T1000 (cell line): ENCODE data around the gene MIB1.
"Not testable (repeated sequence)": the region's sequence is repeated elsewhere in the genome, so short reads cannot be mapped to it uniquely, and the experiment has no call there.

ENCODE experiments used
- DNase-seq: peaks from one replicate; lab custom pipeline; 2025; ENCODE audit warnings: mixed read lengths; lab: John Stamatoyannopoulos, UW

Gene MIB1

DNA sequence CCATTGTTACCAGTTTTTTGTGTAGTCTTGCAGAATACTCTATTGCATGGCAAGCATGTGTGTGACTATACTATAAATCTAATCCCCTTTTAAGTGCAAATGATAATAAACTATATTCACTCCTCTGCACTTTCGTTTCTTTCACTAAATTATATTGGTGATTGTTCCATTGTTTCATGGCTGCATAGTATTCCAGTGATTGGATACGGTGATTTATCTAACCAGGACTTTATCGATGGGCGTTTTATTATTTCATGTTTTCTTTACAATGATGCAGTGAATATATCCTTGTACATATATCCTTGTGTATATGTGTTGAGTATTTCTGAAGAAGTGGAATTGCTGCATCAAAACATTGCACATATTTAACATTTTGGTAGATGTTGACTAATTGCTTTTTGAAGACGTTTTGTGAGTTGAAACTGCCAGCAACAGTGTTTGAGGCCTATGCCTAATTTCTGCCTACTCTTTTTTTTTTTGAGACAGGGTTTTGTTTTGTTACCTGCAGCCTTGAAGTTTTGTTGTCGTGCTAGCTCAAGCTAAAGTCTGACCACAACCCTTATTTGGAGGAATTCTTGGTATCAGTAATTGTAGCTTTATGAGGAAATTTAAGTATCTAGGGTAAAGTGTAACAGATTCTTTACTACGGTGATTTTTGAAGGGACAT lies 2.7 kb downstream of the MIB1 start:
- DNase-seq = no peak

DNA sequence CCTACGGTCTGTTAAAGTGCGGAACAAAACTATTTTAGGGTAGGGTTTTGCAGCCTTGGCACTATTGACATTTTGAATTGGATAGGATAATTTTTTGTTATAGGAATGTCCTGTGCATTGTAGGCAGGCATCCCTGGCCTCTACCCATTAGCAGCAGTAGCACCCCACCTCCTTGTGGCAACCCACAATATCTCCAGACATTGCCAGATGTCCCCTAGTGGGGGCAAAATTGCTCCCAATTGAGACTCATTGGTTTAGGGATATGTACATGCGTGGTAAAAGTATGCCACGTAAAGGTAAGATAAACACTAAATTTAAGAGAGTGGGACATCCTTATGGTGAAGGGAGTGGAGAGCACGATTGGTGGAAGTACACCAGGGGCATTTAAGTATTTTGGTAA lies 4.6 kb downstream of the MIB1 start:
- no peak for DNase-seq

DNA sequence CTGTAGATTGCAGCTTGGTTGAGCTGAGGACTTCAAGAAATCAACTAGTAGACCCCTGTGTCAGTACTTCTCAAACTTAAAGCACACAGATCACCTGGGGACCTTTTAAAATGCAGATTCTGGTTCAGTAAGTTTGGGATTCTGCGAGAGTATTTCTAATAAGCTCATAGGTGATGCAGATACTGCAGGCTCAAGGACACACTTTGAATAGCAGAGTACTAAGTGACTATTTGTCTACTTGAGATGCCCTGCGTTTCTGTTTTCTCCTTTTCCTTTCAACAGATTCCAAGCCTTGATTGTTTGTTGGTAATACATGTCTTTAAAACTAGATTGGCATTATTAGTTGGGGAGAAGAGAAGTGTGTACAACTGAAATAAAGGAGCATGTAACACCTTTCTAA lies 6.7 kb downstream of the MIB1 start:
- no peak for DNase-seq

DNA sequence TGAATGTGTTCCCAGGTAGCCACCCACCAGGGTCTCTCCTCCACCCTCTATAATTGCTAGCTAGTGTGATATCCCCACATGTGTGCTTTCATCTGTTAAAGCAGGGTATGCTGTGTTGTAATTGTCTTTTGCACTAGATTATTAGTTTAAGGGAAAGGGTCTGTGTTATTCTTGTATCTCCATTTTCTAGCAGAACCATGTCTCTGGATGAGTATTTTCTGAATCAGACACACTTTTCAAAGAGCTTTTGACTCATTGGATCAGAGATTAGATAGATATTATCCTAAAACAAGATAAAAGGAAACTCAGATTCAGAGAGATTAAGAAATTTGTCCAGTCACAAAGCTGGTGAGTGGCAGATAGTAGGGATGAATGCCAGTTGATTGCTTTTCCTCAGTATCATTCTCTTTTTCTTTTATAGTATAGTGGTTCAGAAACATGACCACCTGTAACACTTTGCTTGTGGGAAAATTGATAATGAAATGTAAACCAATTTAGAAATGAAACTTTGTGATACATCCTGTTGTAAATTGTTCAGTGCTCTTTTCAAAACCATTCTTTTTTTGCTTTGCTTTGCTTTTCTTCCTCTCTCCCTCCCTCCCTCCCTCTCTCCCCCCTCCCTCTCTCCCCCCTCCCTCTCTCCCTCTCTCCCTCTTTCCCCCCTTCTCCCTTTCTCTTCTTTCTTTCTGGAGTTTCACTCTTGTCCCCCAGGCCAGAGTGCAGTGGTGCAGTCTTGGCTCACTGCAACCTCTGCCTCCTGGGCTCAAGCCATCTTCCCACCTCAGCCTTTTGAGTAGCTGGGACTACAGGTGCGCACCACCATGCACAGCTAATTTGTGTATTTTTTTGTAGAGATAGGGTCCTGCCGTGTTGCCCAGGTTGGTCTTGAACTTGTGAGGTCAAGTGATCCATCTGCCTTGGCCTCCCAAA lies 7.4 kb downstream of the MIB1 start:
- DNase-seq = no peak

DNA sequence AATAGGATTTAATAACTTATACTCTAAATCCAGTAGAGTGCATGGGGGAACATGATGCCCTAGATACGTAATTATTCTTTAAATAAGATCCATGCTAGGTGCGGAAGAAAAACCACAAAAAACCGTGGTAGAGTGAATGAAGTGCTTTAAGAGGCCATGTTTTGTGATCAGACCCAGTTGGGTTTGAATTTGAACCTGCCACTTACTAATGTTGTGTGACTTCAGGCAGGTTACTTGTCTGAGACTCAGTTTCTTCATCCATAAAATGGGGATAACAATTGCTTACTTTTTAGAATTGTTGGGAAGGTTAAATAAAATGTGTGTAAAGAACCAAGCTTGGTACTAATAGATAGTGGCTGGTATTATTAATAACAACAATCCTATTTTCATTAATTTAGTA lies 17.2 kb downstream of the MIB1 start:
- DNase-seq = no peak

DNA sequence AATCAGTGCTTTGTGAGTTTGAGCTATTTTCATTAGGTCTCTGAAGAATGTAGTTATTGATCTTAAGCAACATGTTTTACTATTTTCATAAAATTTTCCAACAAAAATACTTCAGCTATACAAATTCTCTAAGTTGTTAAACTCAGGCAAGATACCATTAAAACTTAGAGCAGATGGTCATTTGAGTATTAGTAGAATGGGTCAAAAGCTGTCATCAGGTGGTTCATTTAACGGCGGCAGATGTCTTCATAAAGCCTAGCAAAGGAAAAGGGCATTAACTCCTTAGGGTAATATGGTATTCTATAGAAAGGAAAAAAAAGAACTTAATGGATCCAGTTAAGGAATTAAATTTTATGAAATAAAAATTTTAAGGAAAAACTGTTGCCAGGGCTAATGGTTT lies 19.2 kb downstream of the MIB1 start:
- no peak for DNase-seq

DNA sequence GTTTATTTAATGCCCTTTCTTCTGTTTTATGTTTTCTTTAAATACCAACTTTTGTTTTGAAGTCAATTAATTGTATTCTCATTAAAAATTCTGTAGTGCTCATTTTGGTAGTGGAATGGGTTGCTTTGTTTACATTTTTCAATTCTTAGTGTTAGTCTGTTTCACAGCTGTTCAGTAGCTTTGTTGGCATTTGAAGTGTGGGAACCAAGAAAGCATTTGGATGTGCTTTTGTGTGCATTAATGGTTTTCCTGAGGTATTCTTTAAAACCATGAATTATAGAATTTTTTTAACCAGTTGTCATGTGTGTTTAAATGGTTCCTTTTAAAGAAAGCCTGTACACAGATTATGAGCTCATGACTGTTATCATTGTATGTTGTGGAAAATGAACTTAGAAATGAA lies 19.7 kb downstream of the MIB1 start:
- DNase-seq = no peak

DNA sequence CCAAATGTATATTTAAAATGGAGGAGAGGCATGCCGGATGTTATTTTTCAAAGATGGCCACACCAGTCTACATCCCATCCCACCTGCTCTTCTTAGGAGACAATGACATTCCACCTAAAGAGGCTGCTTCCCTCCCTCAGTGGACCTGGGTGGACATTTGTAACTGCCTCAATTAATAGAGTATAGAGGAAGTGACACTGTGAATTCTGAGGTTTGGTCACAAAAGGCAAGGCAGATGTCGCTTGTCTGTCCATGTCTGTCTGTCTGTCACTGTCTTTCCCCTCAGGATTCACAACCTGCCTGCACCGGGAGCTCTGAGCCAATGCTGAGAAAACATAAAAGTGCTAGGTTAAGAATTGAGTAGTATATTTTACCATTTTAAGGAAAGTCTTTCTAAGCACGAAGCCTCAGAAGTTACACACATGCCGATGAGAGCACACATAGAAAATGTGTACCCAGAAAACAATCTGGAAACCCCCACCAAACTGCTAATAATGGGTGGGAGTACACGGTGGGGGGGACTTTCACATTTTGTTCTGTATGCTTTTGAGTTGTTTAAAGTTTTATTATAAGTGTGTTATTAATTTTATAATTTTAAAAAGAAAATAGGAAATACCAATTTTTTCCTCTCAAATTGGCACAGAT lies 21.0 kb downstream of the MIB1 start:
- no peak for DNase-seq

DNA sequence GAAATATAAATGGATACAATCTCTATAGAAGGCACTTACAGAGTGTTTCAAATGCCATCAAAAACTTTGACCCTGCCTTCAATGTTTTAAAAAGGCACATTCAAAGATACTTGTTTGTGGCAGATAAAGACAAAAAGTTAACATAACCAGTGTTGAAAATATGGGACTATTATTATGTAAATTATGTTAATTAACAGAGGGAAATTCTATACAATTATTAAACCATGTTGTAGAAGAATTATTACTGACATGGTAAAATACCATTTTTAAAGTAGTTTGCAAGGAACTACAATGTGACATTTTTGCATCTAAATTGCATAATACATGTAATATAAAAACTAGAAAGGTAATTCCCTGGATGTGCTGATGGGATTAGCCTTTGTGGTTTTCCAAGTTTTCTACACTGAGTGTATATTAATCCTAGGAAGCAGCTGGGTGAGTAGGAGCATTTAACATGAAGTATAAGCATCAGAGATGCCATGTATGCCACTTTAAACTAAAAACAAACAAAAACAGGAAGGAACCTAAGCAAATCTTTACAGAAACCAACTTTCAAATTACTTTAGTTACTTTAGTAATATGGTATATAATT lies 21.7 kb downstream of the MIB1 start:
- no peak for DNase-seq

DNA sequence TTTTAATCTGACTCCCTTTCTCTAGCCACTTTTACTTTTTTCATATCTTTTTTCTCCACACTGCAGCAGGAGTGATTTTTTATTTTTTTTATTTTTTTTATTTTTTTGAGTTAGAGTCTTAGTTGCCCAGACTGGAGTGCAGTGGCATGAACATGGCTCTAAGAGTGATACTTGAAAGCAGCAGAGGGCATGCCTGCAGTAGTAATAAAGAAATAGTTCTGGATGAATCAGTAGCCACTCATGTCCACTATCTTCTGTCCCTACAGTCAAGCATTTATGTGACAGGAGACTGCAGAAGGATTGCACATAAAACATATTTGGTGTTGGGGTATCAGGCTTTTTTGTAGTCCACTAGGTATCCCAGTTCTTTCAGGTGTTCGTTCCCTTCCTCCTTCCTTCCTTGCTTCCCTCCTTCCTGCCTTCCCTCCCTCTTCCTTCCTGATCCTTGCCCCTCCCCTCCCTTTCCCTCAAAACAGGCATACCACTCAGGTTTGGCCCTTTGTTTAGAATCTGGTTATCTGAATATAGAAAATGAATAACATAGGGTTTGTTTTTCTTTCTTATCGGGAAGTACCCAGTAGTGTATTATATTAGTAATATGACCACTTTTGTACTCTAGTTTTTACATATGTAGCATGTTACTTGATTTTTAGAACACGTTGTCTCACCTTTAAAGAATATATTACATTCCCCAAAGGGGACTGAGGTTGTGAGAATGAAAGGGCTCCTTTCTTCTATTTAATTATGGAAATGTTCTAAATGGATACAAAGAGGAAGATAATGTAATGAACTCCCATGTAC lies 23.5 kb downstream of the MIB1 start:
- DNase-seq = no peak

DNA sequence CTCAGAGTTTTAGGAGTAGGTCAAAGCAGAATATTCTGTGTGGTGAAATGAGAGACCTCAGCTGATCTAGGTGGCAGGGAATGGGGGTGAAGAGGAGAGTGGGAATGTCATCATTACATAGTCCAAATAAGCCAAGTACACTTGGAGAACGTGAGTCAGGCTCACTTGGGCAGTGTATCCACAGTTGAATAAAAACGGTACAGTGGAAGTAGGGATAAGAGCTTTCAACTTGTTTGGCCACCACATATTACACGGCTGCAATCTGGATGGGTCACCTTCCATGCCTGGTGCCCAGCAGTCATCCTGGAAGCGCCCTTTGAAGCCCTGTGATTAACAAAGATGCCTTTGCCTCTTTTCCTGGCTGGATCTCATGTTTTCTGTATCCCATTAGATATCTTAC lies 28.6 kb downstream of the MIB1 start:
- no peak for DNase-seq

DNA sequence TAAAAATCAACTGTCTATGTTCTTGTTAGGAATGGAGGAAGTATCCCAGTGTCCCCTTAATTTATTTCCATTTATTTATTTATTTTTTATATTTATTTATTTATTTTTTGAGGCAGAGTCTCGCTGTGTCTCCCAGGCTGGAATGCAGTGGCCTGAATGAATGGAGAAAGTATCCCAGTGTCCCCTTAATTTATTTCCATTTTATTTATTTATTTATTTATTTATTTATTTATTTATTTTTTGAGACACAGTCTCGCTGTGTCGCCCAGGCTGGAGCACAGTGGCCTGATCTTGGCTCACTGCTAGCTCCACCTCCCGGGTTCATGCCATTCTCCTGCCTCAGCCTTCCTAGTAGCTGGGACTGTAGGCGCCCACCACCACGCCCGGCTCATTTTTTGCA lies 34.1 kb downstream of the MIB1 start:
- DNase-seq = no peak

DNA sequence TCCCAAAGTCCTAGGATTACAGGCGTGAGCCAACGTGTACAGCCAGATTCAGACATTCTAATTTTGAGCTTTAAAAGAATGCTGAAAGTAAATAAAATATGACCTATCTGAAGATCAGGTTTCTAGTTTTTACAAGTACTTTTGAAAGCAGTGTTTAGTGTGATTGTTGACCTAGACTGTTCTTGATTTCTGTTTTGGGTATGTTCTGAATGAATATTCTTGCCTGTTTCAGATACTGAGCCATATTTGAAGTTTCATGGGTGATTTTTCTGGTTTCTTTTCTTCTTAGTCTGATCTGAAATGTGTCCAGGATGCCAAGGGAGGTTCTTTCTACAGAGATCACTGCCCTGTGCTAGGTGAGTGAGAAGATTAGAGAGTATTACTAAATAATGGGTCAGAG lies 37.2 kb downstream of the MIB1 start:
- DNase-seq = no peak

DNA sequence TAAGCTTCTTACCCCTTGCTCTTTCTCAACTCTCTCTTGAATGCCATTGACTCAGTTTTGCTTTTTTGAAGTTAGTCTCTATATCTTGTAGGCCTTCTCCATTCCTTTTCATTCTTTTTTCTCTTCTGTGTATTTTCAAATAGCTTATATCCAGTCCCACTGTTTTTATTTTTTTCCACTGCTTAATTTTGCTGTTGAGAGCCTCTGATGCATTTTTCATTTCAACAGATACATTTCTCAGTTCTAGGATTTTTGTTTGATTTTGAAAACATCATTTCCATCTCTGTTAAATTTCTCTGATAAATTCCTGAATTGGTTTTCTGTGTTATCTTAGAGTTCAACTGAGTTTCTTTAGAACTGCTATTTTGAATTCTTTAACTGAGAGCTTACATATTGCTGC lies 45.9 kb downstream of the MIB1 start:
- DNase-seq = no peak

DNA sequence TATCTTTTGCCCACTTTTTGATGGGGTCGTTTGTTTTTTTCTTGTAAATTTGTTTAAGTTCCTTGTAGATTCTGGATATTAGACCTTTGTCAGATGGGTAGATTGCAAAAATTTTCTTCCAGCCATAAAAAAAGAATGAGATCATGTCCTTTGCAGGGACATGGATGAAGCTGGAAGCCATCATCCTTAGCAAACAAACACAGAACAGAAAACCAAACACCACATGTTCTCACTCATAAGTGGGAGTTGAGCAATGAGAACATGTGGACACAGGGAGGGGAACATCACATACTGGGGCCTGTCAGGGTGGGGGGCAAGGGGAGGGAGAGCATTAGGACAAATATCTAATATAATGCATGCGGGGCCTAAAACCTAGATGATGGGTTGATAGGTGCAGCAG lies 55.5 kb downstream of the MIB1 start:
- not testable (repeated sequence) for DNase-seq

DNA sequence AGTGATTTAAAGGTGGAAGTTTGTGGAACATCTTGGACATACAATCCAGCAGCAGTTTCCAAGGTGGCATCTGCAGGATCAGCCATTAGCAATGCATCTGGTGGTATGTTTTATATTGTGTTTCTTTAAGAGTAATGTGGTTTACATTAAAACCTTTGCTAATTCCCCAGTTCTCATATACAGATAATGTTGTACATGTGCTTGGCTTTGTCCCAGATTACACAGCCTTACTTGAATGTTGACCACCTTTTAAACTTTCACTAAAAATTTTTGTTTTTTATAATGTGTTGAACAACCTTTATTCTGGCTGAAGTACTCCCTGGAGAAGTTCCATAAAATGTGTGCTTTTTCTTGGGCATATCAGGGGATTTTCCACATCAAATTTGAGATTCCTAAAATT lies 57.5 kb downstream of the MIB1 start:
- DNase-seq = no peak

DNA sequence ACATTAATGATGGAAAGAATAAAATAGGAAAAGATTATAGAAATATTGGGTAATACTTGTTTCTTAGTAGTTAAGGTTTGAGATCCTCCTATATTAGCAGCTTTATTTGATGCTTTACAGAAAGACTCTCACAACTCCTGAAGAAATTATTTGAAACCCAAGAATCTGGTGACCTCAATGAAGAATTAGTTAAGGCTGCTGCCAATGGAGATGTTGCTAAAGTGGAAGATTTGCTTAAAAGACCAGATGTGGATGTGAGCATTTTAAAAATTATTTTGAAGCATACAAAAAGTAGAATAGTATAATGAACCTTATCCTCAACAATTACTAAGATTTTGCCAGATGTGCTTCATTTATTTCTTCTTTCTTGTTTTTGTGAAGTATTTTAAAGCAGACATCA lies 59.1 kb downstream of the MIB1 start:
- no peak for DNase-seq

DNA sequence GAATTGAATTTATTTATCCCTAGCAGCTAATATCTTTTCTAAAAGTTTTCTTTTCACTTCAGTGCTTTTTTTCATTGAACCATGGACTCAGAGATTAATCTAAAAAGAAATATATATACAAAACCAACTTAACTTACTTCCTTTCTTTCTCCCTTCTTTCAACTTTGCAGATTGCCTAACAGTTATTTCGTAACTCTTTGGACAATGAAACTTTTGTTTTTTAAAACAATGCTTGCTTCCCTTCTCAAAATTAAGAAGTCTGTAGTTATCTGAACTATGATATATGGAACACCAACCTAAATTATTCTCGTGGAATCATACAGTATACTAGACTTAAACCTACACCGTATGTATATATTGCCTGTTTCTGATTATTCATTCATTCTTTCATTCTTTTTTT lies 62.9 kb downstream of the MIB1 start:
- DNase-seq = no peak

DNA sequence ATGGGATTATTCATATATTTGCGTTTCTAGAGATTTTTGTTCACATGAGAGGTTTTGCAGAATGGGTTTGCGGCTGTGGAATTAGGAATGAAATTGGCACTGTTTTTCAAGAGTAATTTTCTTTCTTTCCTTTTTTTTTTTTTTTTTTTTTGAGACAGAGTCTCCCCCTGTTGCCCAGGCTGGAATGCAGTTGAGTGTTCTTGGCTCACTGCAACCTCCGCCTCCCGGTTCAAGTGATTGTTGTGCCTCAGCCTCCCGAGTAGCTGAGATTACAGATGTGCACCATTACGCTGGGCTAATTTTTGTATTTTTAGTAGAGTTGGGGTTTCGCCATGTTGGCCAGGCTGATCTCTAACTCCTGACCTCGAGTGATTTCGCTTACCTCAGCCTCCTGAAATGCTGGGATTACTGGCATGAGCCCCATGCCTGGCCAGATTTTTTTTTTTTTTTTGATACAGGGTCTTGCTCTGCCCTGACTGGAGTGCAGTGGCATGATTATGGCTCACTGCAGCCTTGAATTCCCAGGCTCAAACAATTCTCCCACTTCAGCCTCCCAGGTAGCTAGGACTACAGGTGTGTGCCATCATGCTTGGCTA lies 65.3 kb downstream of the MIB1 start:
- no peak for DNase-seq

DNA sequence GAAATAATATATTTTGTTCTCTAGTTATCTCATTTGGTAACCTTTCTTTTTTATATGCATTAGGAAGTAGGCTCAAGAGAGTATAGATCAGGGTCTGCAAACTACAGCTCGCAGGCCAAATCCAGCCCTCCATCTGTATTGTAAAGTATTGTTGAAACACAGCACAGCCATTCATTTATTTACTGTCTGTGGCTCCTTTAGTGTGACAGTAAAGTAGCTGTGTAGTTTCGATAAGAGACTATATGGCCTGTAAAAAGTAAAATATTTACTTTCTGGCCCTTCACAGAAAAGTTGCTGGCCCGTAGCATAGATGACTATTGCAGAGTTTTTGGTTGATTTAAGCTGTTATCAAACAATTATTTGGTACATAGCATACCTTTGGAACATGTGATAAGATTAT lies 67.6 kb downstream of the MIB1 start:
- no peak for DNase-seq

DNA sequence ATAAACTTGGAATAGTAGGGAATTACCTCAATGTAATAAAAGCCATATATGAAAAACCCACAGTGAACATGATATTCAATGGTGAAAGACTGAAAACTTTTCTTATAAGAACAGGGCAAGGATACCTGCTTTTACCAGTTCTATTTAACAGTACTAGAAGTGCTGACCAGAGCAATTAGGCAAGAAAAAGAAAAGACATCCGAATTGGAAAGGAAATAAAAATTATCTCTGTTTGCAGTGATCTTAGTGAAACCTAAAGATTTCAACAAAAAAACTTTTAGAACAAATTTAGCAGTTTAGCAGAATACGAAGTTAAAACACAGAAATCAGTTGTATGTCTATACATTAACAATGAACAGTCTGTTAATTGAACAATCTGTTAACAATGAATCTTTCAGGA lies 69.1 kb downstream of the MIB1 start:
- DNase-seq = no peak

DNA sequence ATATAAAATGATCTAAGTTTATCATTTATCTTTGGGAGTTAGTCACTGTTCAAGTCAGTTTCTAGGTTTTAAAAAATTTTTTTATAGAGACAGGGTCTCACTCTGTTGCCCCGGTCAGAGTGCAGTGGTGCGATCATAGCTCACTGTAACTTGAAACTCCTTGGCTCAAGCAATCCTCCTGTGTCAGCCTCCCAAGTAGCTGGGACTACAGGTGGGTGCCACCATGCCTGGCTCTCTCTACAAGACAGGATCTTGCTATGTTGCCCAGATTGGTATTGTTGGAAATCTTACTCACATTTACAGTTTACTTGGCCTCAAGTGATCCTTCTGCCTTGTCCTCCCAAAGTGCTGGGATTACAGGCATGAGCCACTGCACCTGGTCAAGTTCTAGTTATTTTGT lies 74.5 kb downstream of the MIB1 start:
- DNase-seq = no peak
